ENCODE measurements around the gene ARPC3. TPM values are rescaled to one million over a fixed set of nuclear protein-coding genes. Genes with fewer than 3 reads are reported as not detected.

Gene ARPC3
- 286 and 325 TPM in 2 replicates for total RNA-seq

GRCh38 chr12:110449799-110450497 is at the start of gene ARPC3:
ARPC3 (minus strand) TSS chr12:110450337; CDS start chr12:110450260, 77 bp downstream.

GRCh38 chr12:110468214-110469048 is 18.3 kb upstream of the ARPC3 start, which contains the start of the genes FAM216A and GPN3:
FAM216A (plus strand) TSS chr12:110468845; CDS start chr12:110468876, 31 bp downstream.
GPN3 (minus strand) TSS chr12:110468257; CDS start chr12:110468203, 54 bp downstream.

GRCh38 chr12:110403146-110403975 is 46.8 kb downstream of the ARPC3 start, which contains the start of gene ANAPC7:
ANAPC7 (minus strand) TSS chr12:110403708; CDS start chr12:110403627, 81 bp downstream.

Other genes with a start within 250 kb of the ARPC3 start
- 127 and 141 TPM in 2 replicates for gene ATP2A2, start 169.1 kb downstream of the ARPC3 start, total RNA-seq
- gene ANAPC7, start 46.6 kb downstream of the ARPC3 start, total RNA-seq: 36.0 and 41.0 TPM in 2 replicates
- gene GPN3, start 17.9 kb upstream of the ARPC3 start, total RNA-seq: 16.0 and 19.5 TPM in 2 replicates
- gene FAM216A, start 18.5 kb upstream of the ARPC3 start, total RNA-seq: 8.3 and 8.9 TPM in 2 replicates
- 49.7 and 71.1 TPM in 2 replicates for gene VPS29, start 51.8 kb upstream of the ARPC3 start, total RNA-seq
- gene RAD9B, start 52.0 kb upstream of the ARPC3 start, total RNA-seq: 0.21 and 0.24 TPM in 2 replicates
- 10.1 and 16.0 TPM in 2 replicates for gene PPTC7, start 133.0 kb upstream of the ARPC3 start, total RNA-seq
- gene TCTN1, start 163.8 kb upstream of the ARPC3 start, total RNA-seq: 9.6 and 11.6 TPM in 2 replicates
- gene HVCN1, start 238.8 kb upstream of the ARPC3 start, total RNA-seq: 0.48 and 0.85 TPM in 2 replicates